CD14-positive monocyte (primary cell): ENCODE data around the gene MIPOL1. TPM values are rescaled to one million over a fixed set of nuclear protein-coding genes. Genes with fewer than 3 reads are reported as not detected.

Experiments used
- DNase-seq, 3 donors: peaks; one replicate each; pipeline ENCODE4 v3.0.0-alpha.2; 2011 to 2022
- H2AFZ ChIP-seq: 2 replicates; pipeline ENCODE4 v1.6.0; 2012; ENCODE audit warnings: mild to moderate bottlenecking, low read depth, low read length, inconsistent platforms; ENCODE audit not compliant: insufficient read depth, poor library complexity, severe bottlenecking
- H3K27ac ChIP-seq, 2 donors: 1 replicate in 1 of 2; 2 replicates in 1 of 2; pipeline ENCODE4 v1.5.1; 2012 to 2013; ENCODE audit warnings: low read length in 2 of 2, control low read depth in 1 of 2, inconsistent platforms in 1 of 2, low read depth in 1 of 2, mild to moderate bottlenecking in 1 of 2
- H3K27me3 ChIP-seq, 2 donors: one replicate each; pipeline versions ENCODE4 v1.6.0 to v1.6.1; 2011 to 2013; ENCODE audit warnings: low read length in 2 of 2; ENCODE audit not compliant: control insufficient read depth in 2 of 2, insufficient read depth in 2 of 2
- H3K36me3 ChIP-seq, 2 donors: replicated peaks in 1 of 2; 1 replicate in 1 of 2; 2 replicates in 1 of 2; pipeline versions ENCODE4 v1.5.1 to v1.6.1; 2012 to 2013; ENCODE audit warnings: low read length in 2 of 2, control low read depth in 1 of 2, inconsistent platforms in 1 of 2, mild to moderate bottlenecking in 1 of 2; ENCODE audit not compliant: insufficient read depth in 2 of 2, control insufficient read depth in 1 of 2
- H3K4me1 ChIP-seq, 2 donors: 1 replicate in 1 of 2; 2 replicates in 1 of 2; pipeline versions ENCODE4 v1.5.1 to v1.6.1; 2012 to 2013; ENCODE audit warnings: low read length in 2 of 2, control low read depth in 1 of 2, inconsistent platforms in 1 of 2, mild to moderate bottlenecking in 1 of 2, moderate library complexity in 1 of 2; ENCODE audit not compliant: insufficient read depth in 2 of 2, control insufficient read depth in 1 of 2
- H3K4me2 ChIP-seq: replicated peaks from 2 replicates; pipeline ENCODE3; 2012; ENCODE audit warnings: low read length, moderate library complexity, mild to moderate bottlenecking; ENCODE audit not compliant: poor library complexity, severe bottlenecking; ENCODE audit errors: extremely low read depth
- H3K4me3 ChIP-seq, 3 experiments: fragments of 200-600 bp in 1 of 3; sonication (generic) in 1 of 3; replicated peaks in 1 of 3; 1 replicate in 2 of 3; 2 replicates in 1 of 3; pipeline ENCODE4 v1.5.1; 2011 to 2013; ENCODE audit warnings: low read length in 3 of 3, mild to moderate bottlenecking in 3 of 3, control low read depth in 2 of 3, low read depth in 2 of 3, inconsistent platforms in 1 of 3, moderate library complexity in 1 of 3
- H3K79me2 ChIP-seq: 2 replicates; pipeline ENCODE4 v1.6.0; 2012; ENCODE audit warnings: mild to moderate bottlenecking, control low read depth, inconsistent platforms, low read length, moderate library complexity; ENCODE audit not compliant: insufficient read depth
- H3K9ac ChIP-seq: 2 replicates; pipeline ENCODE4 v1.6.0; 2017; ENCODE audit warnings: low read length, mild to moderate bottlenecking; ENCODE audit not compliant: insufficient read depth, poor library complexity, severe bottlenecking
- H3K9me3 ChIP-seq, 2 donors: replicated peaks in 1 of 2; 1 replicate in 1 of 2; 2 replicates in 1 of 2; pipeline versions ENCODE4 v1.5.1 to v1.6.1; 2012 to 2013; ENCODE audit warnings: low read length in 2 of 2, control low read depth in 1 of 2; ENCODE audit not compliant: control insufficient read depth in 1 of 2, insufficient read depth in 1 of 2
- H4K20me1 ChIP-seq: 2 replicates; pipeline ENCODE4 v1.6.0; 2012; ENCODE audit warnings: mild to moderate bottlenecking, low read length, control low read depth, moderate library complexity; ENCODE audit not compliant: insufficient read depth
- H3K27ac Mint-ChIP-seq, 7 donors: one replicate each; pipeline ENCODE4 v1.8.0; 2020; ENCODE audit warnings: mild to moderate bottlenecking in 7 of 7, mixed read lengths in 7 of 7, moderate library complexity in 6 of 7, inconsistent platforms in 2 of 7
- H3K27me3 Mint-ChIP-seq, 3 donors: one replicate each; pipeline ENCODE4 v1.8.0; 2021 to 2022; ENCODE audit warnings: low read depth in 3 of 3, mild to moderate bottlenecking in 3 of 3, mixed read lengths in 3 of 3, moderate library complexity in 3 of 3, inconsistent platforms in 1 of 3
- H3K36me3 Mint-ChIP-seq, 2 donors: one replicate each; pipeline ENCODE4 v1.8.0; 2020; ENCODE audit warnings: mixed read lengths in 2 of 2, inconsistent platforms in 1 of 2, mild to moderate bottlenecking in 1 of 2
- H3K4me1 Mint-ChIP-seq: one replicate; pipeline ENCODE4 v1.8.0; 2020; ENCODE audit warnings: mild to moderate bottlenecking, mixed read lengths
- H3K4me3 Mint-ChIP-seq, 2 donors: one replicate each; pipeline ENCODE4 v1.8.0; 2020; ENCODE audit warnings: mild to moderate bottlenecking in 2 of 2, mixed read lengths in 2 of 2, moderate library complexity in 1 of 2
- H3K9me3 Mint-ChIP-seq, 7 donors: one replicate each; pipeline ENCODE4 v1.8.0; 2020 to 2022; ENCODE audit warnings: mixed read lengths in 7 of 7, mild to moderate bottlenecking in 6 of 7, moderate library complexity in 6 of 7, inconsistent platforms in 2 of 7
- CTCF ChIP-seq: fragments of 200-600 bp; IDR thresholded peaks from one replicate; pipeline ENCODE4 v1.8.0; 2022; ENCODE audit warnings: antibody characterized with exemption, mild to moderate bottlenecking
- WGBS: methylation state at CpG from one replicate; pipeline ENCODE4 v1.1.5; 2013; ENCODE audit warnings: missing lambda C conversion rate; ENCODE audit not compliant: insufficient coverage; 5-methylcytosine and 5-hydroxymethylcytosine counted together
- intact Hi-C, 2 donors: fragments of 100-400 bp; cut with micrococcal nuclease; formaldehyde crosslinking; loops; one replicate each; pipeline versions ENCODE4 v1.15.0 to v1.15.1; 2023
- polyA plus RNA-seq, 3 donors: library from polyadenylated mRNA; depleted of rRNA in 1 of 3; unstranded in 2 of 3; stranded (reverse) in 1 of 3; fragments of 300-500 nt in 2 of 3; fragments of >200 nt in 1 of 3; fragmentation: Illumina TruSeq in 2 of 3; gene quantifications; 1 replicate in 2 of 3; 2 replicates in 1 of 3; pipeline ENCODE4 v1.2.3, GENCODE V29; 2012 to 2021

The MIPOL1 gene
- polyA plus RNA-seq, 3 donors = not detected

- Mint-ChIP-seq H3K27me3 (peaks cover 0 to 2% (median 0%) of the 10 kb centered on the region in 3 donors), H3K36me3 (no peaks in the 10 kb centered on the region), H3K9me3 (no peaks in the 10 kb centered on the region), H3K27ac (no peak overlapping the region), H3K4me3 (no peak overlapping the region), H3K4me1 (no peaks in the 10 kb centered on the region)
- Histone ChIP-seq H3K79me2 (no peaks in the 10 kb centered on the region), H3K4me3 (no peak overlapping the region), H3K4me1 (no peaks in the 10 kb centered on the region), H2AFZ (no peak overlapping the region), H3K9me3 (no peaks in the 10 kb centered on the region), H3K4me2 (no peak overlapping the region), H3K9ac (no peak overlapping the region), H3K27me3 (peaks cover 0 to 2% of the 10 kb centered on the region in 2 donors), H3K27ac (no peak overlapping the region), H4K20me1 (no peaks in the 10 kb centered on the region), H3K36me3 (no peaks in the 10 kb centered on the region)
- no peak for TF ChIP-seq CTCF
- 100% methylated on average over 1 of the region's 3 CpGs for WGBS
- DNase-seq = no peak
- intact Hi-C loops = no loop called here
Measured at GRCh38 chr14:37247791-37248461, 50.2 kb downstream of the MIPOL1 start.

- no peak overlapping the region for H2AFZ ChIP-seq
- peaks cover 0 to 2% of the 10 kb centered on the region in 2 donors for H3K27me3 ChIP-seq
- H3K9me3 ChIP-seq = no peaks in the 10 kb centered on the region
- no peaks in the 10 kb centered on the region for H3K4me1 ChIP-seq
- H3K4me1 Mint-ChIP-seq = no peaks in the 10 kb centered on the region
- H3K4me2 ChIP-seq = no peak overlapping the region
- no peaks in the 10 kb centered on the region for H3K36me3 ChIP-seq
- no peak overlapping the region for H3K9ac ChIP-seq
- no peaks in the 10 kb centered on the region for H3K9me3 Mint-ChIP-seq
- intact Hi-C loops = no loop called here
- H3K4me3 ChIP-seq = no peak overlapping the region
- H3K27ac ChIP-seq = no peak overlapping the region
- H4K20me1 ChIP-seq = no peaks in the 10 kb centered on the region
- no peak overlapping the region for H3K27ac Mint-ChIP-seq
- DNase-seq = no peak
- H3K36me3 Mint-ChIP-seq = no peaks in the 10 kb centered on the region
- H3K79me2 ChIP-seq = no peaks in the 10 kb centered on the region
- no peak overlapping the region for H3K4me3 Mint-ChIP-seq
- no peak for TF ChIP-seq CTCF
- H3K27me3 Mint-ChIP-seq = peaks cover 0 to 2% (median 0%) of the 10 kb centered on the region in 3 donors
Measured at GRCh38 chr14:37251775-37252174, 54.0 kb downstream of the MIPOL1 start.
